PC-9 (cell line): ENCODE results near the gene LRP11. TPM values are rescaled to one million over a fixed set of nuclear protein-coding genes. Genes with fewer than 3 reads are reported as not detected.

ENCODE experiments used
- BruUV-seq: library from RNA; stranded (reverse); fragments of 400-500 nt; replicated peaks from 2 replicates; lab custom pipeline; 2021; lab: Mats Ljungman, UMichigan
- CTCF ChIA-PET: fragments of 300-600 bp; sonication (Branson Sonifier 250); formaldehyde crosslinking; loops from one replicate; lab custom pipeline; 2022; ENCODE audit warnings: antibody characterized with exemption; lab: Charles Lee
- POLR2A ChIA-PET: fragments of 300-600 bp; sonication (Branson Sonifier 250); formaldehyde crosslinking; loops from one replicate; lab custom pipeline; 2022; ENCODE audit warnings: antibody characterized with exemption; ENCODE audit not compliant: unreplicated experiment; lab: Charles Lee
- DNase-seq, 2 experiments: peaks; one replicate each; pipeline versions ENCODE4 v3.0.0 to v3.0.0-alpha.2; 2015 to 2022; ENCODE audit warnings: mixed read lengths in 1 of 2
- H2AFZ ChIP-seq: fragments of 200-600 bp; sonication (generic); 2 replicates; pipeline ENCODE4 v1.8.1; 2017; ENCODE audit warnings: antibody characterized with exemption
- H3F3A ChIP-seq: fragments of 200-600 bp; sonication (generic); 2 replicates; pipeline ENCODE4 v1.8.1; 2017; ENCODE audit warnings: antibody characterized with exemption, mild to moderate bottlenecking, low read depth; ENCODE audit not compliant: insufficient read depth
- H3K27ac ChIP-seq: fragments of 200-600 bp; sonication (generic); 2 replicates; pipeline ENCODE4 v1.6.1; 2016; ENCODE audit warnings: mixed run types
- H3K27me3 ChIP-seq: fragments of 200-600 bp; sonication (generic); 2 replicates; pipeline ENCODE4 v1.6.1; 2016; ENCODE audit warnings: low read depth, mixed run types; ENCODE audit not compliant: insufficient read depth
- H3K36me3 ChIP-seq: fragments of 200-600 bp; sonication (generic); 2 replicates; pipeline ENCODE4 v1.6.1; 2016; ENCODE audit warnings: low read depth, mixed run types
- H3K4me1 ChIP-seq: fragments of 200-600 bp; sonication (generic); replicated peaks from 2 replicates; pipeline ENCODE4 v1.6.1; 2016; ENCODE audit warnings: mixed run types; ENCODE audit not compliant: insufficient read depth
- H3K4me2 ChIP-seq: fragments of 200-600 bp; sonication (generic); 2 replicates; pipeline ENCODE4 v1.6.1; 2017; ENCODE audit warnings: mixed run types
- H3K4me3 ChIP-seq: fragments of 200-600 bp; sonication (generic); 2 replicates; pipeline ENCODE4 v1.6.1; 2016; ENCODE audit warnings: mixed run types
- H3K79me2 ChIP-seq: fragments of 200-600 bp; sonication (generic); 2 replicates; pipeline ENCODE4 v1.6.1; 2017; ENCODE audit warnings: low read depth, mixed run types
- H3K9me2 ChIP-seq: fragments of 200-600 bp; sonication (generic); 2 replicates; pipeline ENCODE4 v1.8.1; 2017; ENCODE audit warnings: mild to moderate bottlenecking; ENCODE audit not compliant: insufficient read depth
- H3K9me3 ChIP-seq: fragments of 200-600 bp; sonication (generic); 2 replicates; pipeline ENCODE4 v1.8.1; 2016; ENCODE audit warnings: low read depth; ENCODE audit not compliant: insufficient read depth
- H4K20me1 ChIP-seq: fragments of 200-600 bp; sonication (generic); 2 replicates; pipeline ENCODE4 v1.8.1; 2017; ENCODE audit not compliant: insufficient read depth
- EZH2 ChIP-seq: fragments of 200-600 bp; sonication (generic); IDR thresholded peaks from 2 replicates; pipeline ENCODE4 v1.8.0; 2017; ENCODE audit warnings: antibody characterized with exemption, low read depth
- intact Hi-C: fragments of 100-400 bp; cut with micrococcal nuclease; formaldehyde crosslinking; loops from one replicate; pipeline ENCODE4 v1.10.0; 2022; ENCODE audit not compliant: unreplicated experiment
- total RNA-seq: library from RNA; stranded (reverse); gene quantifications from 2 replicates; pipeline ENCODE4 v1.2.3, GENCODE V29; 2021
- TF ChIP-seq, protein P1 (sequence below): fragments of 200-600 bp; sonication (generic); conservative IDR thresholded peaks from 2 replicates; pipeline ENCODE4 v1.6.1; 2017; ENCODE audit warnings: mixed run types, antibody characterized with exemption, mild to moderate bottlenecking, moderate library complexity

The LRP11 gene
- total RNA-seq, 1 experiment from 2014 or later, result 38.6 TPM

DNA sequence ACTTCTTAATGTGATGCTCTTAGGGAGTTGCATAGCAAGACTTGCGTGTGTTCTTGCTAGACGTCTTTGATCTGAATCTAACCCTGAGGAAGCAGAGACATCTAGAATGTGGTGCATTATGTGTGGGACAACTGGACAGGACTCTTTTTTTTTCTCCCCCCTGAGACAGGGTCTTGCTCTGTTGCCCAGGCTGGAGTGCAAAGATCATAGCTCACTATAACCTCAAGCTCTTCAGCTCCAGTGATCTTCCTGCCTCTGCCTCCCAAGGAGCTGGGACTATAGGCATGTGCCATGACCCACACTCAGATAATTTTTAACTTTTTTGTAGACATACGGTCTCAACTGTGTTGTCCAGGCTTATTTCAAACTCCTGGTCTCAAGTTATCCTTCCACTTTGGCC lies 80.6 kb downstream of the LRP11 start:
- Histone ChIP-seq H3K9me3 (no peaks in the 10 kb centered on the region), H3K79me2 (no peaks in the 10 kb centered on the region), H3K4me1 (no peaks in the 10 kb centered on the region), H3K36me3 (peaks cover 5% of the 10 kb centered on the region; the same call in 1 of the 2 replicates), H3K4me3 (no peak overlapping the region), H3F3A (0 out of 2 replicates have a peak, but pooled peaks cover 5% of the 10 kb centered on the region), H2AFZ (no peak overlapping the region), H3K27ac (no peak overlapping the region), H3K9me2 (no peaks in the 10 kb centered on the region), H3K27me3 (no peaks in the 10 kb centered on the region), H3K4me2 (no peak overlapping the region), H4K20me1 (no peaks in the 10 kb centered on the region; the same call in 1 of the 2 replicates)
- intact Hi-C loops, result no loop called here
- POLR2A ChIA-PET, result no interaction called here
- CTCF ChIA-PET, result no interaction called here
- DNase-seq, result no peak
- no TSS peak for BruUV-seq
- no peak for TF ChIP-seq EZH2
- TF ChIP-seq, protein P1, sequence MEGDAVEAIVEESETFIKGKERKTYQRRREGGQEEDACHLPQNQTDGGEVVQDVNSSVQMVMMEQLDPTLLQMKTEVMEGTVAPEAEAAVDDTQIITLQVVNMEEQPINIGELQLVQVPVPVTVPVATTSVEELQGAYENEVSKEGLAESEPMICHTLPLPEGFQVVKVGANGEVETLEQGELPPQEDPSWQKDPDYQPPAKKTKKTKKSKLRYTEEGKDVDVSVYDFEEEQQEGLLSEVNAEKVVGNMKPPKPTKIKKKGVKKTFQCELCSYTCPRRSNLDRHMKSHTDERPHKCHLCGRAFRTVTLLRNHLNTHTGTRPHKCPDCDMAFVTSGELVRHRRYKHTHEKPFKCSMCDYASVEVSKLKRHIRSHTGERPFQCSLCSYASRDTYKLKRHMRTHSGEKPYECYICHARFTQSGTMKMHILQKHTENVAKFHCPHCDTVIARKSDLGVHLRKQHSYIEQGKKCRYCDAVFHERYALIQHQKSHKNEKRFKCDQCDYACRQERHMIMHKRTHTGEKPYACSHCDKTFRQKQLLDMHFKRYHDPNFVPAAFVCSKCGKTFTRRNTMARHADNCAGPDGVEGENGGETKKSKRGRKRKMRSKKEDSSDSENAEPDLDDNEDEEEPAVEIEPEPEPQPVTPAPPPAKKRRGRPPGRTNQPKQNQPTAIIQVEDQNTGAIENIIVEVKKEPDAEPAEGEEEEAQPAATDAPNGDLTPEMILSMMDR, result no peak

DNA sequence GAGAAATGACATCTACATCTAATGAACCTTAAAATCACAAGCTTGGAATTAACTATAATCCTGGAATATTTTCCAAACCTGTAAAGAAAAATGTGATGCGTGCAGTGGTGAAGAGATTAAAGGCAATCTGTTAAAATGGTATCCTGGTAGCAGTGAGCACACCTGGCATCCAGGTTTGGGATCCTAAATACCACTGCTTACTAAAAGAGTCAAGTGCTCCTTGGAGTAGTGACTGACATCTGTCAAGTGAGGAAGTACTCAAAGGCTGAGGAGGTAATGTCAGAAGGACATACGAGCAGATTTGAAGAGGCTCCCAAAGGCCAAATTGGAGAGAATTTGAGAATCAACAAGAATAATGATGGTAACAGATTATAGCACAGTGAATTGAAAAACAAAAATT lies 81.8 kb downstream of the LRP11 start:
- H3K27ac ChIP-seq, result no peak overlapping the region
- H3K4me3 ChIP-seq, result no peak overlapping the region
- no peak for DNase-seq
- H3K4me2 ChIP-seq, result no peak overlapping the region
- H2AFZ ChIP-seq, result no peak overlapping the region
- no peaks in the 10 kb centered on the region for H3K4me1 ChIP-seq
- H3K9me2 ChIP-seq, result no peaks in the 10 kb centered on the region
- BruUV-seq, result no TSS peak
- H3K79me2 ChIP-seq, result no peaks in the 10 kb centered on the region
- no peaks in the 10 kb centered on the region for H3K27me3 ChIP-seq
- H3K9me3 ChIP-seq, result no peaks in the 10 kb centered on the region
- no peaks in the 10 kb centered on the region; the same call in 1 of the 2 replicates for H3K36me3 ChIP-seq
- ChIA-PET CTCF (no interaction called here), POLR2A (no interaction called here)
- H4K20me1 ChIP-seq, result peaks cover 2% of the 10 kb centered on the region; the same call in 1 of the 2 replicates
- intact Hi-C loops, result no loop called here
- TF ChIP-seq, protein P1, result no peak
- no peaks in the 10 kb centered on the region for H3F3A ChIP-seq

DNA sequence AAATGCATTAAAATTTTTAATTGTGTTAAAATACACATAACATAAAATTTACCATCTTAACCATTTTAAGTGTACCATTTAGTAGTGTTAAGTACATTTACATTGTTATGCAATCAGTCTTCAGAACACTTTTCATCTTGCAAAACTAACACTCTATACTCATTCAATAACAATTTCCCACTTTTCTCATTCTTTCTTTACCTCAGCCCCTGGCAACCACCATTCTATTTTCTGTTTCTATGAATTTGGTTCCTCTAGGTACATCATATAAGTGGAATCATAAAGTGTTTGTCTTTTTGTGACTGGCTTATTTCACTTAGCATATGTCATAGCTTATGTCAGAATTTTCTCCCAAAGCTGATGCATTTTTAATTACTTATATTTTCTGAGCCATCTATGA lies 82.4 kb downstream of the LRP11 start:
- POLR2A ChIA-PET, result no interaction called here
- Histone ChIP-seq H3K4me2 (no peak overlapping the region), H3K36me3 (no peaks in the 10 kb centered on the region; the same call in 1 of the 2 replicates), H3K79me2 (no peaks in the 10 kb centered on the region), H3K9me2 (no peaks in the 10 kb centered on the region), H3K4me1 (no peaks in the 10 kb centered on the region), H3K4me3 (no peak overlapping the region), H3K9me3 (no peaks in the 10 kb centered on the region), H4K20me1 (peaks cover 4% of the 10 kb centered on the region; the same call in 1 of the 2 replicates), H3F3A (no peaks in the 10 kb centered on the region), H3K27ac (no peak overlapping the region), H3K27me3 (no peaks in the 10 kb centered on the region), H2AFZ (no peak overlapping the region)
- CTCF ChIA-PET, result no interaction called here
- no peak for TF ChIP-seq EZH2
- TF ChIP-seq, protein P1, result no peak
- intact Hi-C loops, result no loop called here
- DNase-seq, result no peak
- no TSS peak for BruUV-seq
